ENCODE data around the gene NMUR2.

The NMUR2 gene, protein sequence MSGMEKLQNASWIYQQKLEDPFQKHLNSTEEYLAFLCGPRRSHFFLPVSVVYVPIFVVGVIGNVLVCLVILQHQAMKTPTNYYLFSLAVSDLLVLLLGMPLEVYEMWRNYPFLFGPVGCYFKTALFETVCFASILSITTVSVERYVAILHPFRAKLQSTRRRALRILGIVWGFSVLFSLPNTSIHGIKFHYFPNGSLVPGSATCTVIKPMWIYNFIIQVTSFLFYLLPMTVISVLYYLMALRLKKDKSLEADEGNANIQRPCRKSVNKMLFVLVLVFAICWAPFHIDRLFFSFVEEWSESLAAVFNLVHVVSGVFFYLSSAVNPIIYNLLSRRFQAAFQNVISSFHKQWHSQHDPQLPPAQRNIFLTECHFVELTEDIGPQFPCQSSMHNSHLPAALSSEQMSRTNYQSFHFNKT

DNA sequence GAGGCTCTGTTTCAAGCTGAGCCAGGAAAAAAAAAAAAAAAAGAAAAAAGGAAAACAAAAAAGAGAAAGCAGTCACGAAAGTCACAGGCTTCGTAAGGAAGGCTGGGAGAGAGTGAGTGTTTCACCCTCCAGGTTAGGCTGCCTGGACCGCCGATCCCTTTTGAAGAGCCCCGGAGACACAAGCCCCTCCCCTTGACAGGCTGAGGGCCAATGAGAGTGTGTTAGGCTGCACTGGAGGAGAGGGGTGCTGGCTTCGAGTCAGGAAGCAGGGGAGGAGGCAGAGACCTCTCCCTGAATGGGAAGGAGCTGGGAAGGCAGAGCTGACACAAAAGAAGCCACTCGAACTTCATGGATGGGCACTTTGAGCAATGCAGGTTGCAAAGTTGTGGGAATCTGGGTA lies at the start of gene NMUR2:
TSS of gene NMUR2 (minus strand) at position 135 of the 400 bp plus-strand sequence. CDS start 166 bp downstream, outside the sequence.
- DNase-seq (ENCODE audit: low read depth): no peak

DNA sequence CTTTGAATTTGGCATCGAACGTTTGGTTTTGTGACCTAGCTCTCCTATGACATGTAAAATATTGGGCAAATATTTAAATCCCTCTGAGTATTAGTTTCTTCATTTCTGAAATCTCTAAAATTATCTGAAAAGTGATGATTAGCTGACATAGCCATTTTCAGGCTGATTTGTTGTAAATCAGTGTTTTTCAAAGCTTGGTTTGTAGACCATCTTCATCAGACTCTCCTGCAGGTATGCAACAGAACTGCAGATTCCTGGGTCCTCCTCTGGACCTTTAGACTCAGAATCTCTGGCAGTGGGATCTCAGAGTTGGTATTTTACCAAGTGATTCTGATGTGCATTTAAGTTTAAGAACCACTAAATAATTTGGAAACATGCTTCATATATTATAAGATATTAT lies 38.9 kb upstream of the NMUR2 start:
- DNase-seq (ENCODE audit: low read depth): no peak

- no peak for DNase-seq (ENCODE audit: low read depth)
Measured at GRCh38 chr5:152439791-152440190, 34.7 kb upstream of the NMUR2 start.

- no peak for DNase-seq (ENCODE audit: low read depth)
Measured at GRCh38 chr5:152437866-152438265, 32.8 kb upstream of the NMUR2 start.

- no peak for DNase-seq (ENCODE audit: low read depth)
Measured at GRCh38 chr5:152427721-152428120, 22.6 kb upstream of the NMUR2 start.

DNA sequence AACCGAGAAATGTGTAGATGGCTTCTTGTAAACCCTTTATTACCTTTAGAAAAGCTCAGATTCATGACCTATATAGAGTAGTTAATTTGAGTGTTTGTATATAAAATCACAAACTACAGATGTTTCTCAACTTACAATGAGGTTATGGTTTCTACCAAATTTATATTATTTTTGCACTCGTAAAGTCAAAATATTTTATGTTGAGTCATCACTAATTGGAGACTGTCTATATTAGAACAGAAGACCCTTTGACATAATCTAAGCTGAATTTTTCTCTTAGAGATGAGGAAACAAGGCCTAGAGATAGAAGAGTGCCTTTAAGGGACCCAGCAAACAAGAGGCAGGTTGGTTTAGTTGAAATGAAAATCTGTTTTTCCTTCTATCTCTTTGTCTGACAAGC lies 20.0 kb upstream of the NMUR2 start:
- DNase-seq (ENCODE audit: low read depth): no peak

- DNase-seq (ENCODE audit: low read depth): no peak
Measured at GRCh38 chr5:152424501-152424900, 19.4 kb upstream of the NMUR2 start.

- DNase-seq (ENCODE audit: low read depth): no peak
Measured at GRCh38 chr5:152422081-152422480, 17.0 kb upstream of the NMUR2 start.

GRCh38 chr5:152412129-152412528 lies 7.0 kb upstream of the NMUR2 start:
- no peak for DNase-seq (ENCODE audit: low read depth)

DNA sequence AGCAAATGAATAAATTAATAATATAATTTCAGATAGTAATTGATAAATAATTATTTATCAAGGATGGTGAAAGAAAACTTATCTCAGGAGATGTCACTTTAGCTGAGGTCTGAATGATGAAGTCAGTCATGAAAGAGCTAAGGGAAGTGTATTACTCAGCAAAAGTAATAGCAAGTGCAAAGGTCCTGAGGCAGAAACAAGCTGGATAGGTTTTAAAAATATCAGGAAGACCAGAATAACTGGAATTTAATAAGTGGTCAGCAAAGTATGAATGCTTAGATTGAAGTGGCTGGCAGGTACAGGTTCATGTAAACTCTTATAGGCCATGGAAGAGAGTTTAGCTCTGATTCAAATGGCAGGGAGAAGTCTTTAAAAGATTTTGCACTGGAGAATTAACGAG lies 1.0 kb upstream of the NMUR2 start:
- no peak for DNase-seq (ENCODE audit: low read depth)

- DNase-seq (ENCODE audit: low read depth): no peak
Measured at GRCh38 chr5:152404494-152404893, 585 bp downstream of the NMUR2 start.

GRCh38 chr5:152403046-152403445 lies 2.0 kb downstream of the NMUR2 start:
- DNase-seq (ENCODE audit: low read depth): no peak

GRCh38 chr5:152400846-152401245 lies 4.2 kb downstream of the NMUR2 start:
- no peak for DNase-seq (ENCODE audit: low read depth)

- DNase-seq (ENCODE audit: low read depth): no peak
Measured at GRCh38 chr5:152397581-152397980, 7.5 kb downstream of the NMUR2 start.

DNA sequence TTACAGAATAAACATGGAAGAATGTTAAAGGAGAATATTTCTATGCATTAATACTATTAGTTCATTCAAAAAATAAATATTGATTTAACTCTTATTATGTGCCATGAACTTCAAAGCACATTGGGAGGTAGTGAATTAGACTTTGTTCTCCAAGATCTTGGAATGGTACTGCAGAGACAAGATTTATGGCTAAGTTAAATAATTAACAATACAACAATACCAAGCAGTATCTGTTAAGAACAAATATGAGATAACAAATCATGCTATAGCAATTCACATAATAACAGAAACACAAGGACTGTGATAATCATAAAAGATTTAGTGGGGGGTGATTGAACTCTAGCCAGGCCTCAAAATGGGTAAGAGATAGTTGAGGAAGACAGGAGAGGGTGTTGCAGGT lies 11.6 kb downstream of the NMUR2 start:
- no peak for DNase-seq (ENCODE audit: low read depth)

- no peak for DNase-seq (ENCODE audit: low read depth)
Measured at GRCh38 chr5:152389208-152389849, 15.8 kb downstream of the NMUR2 start.

GRCh38 chr5:152388610-152389009 lies 16.5 kb downstream of the NMUR2 start:
- DNase-seq (ENCODE audit: low read depth): no peak

GRCh38 chr5:152380415-152381123 lies 24.5 kb downstream of the NMUR2 start:
- DNase-seq (ENCODE audit: low read depth): no peak

GRCh38 chr5:152379331-152379730 lies 25.7 kb downstream of the NMUR2 start:
- no peak for DNase-seq (ENCODE audit: low read depth)

GRCh38 chr5:152378730-152379129 lies 26.3 kb downstream of the NMUR2 start:
- no peak for DNase-seq (ENCODE audit: low read depth)

DNA sequence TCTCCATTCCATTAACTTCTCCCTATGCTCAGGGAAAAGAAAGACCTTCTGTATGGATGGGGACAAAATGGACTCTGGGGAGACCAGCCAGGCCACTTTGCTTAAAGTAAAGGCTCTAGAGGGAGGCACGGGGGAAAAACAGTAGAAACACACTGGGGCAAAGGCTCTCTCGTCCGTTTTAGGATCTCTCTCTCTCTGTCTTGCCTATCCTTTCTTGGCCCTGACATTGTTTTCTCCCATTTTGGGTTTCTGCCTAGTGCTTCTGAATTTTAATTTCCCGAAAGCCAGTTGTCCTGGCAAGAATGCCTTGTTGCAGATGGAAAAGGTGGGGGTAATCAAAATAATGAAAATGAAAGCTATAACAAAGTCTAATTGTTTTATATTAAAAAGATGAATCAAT lies 28.2 kb downstream of the NMUR2 start:
- DNase-seq (ENCODE audit: low read depth): no peak

GRCh38 chr5:152374711-152375275 lies 30.3 kb downstream of the NMUR2 start:
- no peak for DNase-seq (ENCODE audit: low read depth)

DNA sequence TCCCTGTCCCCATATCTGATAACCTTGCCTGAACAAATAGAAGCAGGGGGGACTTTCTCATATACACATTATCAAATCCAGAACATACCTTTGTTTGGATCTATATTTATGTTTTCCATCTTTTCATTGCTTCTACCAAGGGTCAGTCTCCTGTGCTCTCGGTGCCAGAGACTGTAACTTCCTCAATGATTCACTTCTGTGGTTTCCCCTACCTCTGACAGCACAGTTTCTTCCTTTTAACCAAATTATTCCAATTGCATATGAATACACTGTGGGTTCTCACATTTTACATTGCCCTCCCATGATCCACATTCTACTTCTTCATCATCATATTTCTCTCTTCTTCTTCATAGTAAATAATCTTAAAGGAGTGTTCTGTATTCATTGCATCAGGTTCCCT lies 32.2 kb downstream of the NMUR2 start:
- DNase-seq (ENCODE audit: low read depth): no peak

Measured in stimulated activated CD8-positive, alpha-beta memory T cell treated with anti-CD3 and anti-CD28 coated beads, Interleukin-15, amount 100 ng/mL, for 1 hour (primary cell).